K562 (cell line): ENCODE data around the gene SEC14L5. TPM values are rescaled to one million over a fixed set of nuclear protein-coding genes. Genes with fewer than 3 reads are reported as not detected.

ENCODE experiments used
- ATAC-seq: fragments of 200-7000 bp; cut with Tn5 transposase; 3 replicates; pipeline ENCODE4 v1.9.1; 2020; ENCODE audit warnings: moderate library complexity
- BruUV-seq: library from RNA; stranded (reverse); fragments of 400-500 nt; replicated peaks from 2 replicates; lab custom pipeline; 2021; lab: Mats Ljungman, UMichigan
- CTCF ChIA-PET: fragments of 300-600 bp; formaldehyde crosslinking; extraction: SDS; loops from one replicate; lab custom pipeline; 2021; ENCODE audit warnings: low intra/inter-chr PET ratio; lab: Yijun Ruan, JAX
- POLR2A ChIA-PET: fragments of 300-600, 350-650 bp; sonication (Branson Sonifier 250); formaldehyde crosslinking; extraction: SDS; loops from one replicate; lab custom pipeline; 2021; ENCODE audit warnings: antibody characterized with exemption, inconsistent platforms; lab: Yijun Ruan, JAX
- DNase-seq, 4 experiments: peaks; one replicate each; pipeline versions ENCODE4 v3.0.0 to v3.0.0-alpha.2; 2011 to 2018; ENCODE audit warnings: low spot score in 3 of 4, mixed read lengths in 3 of 4; ENCODE audit errors: extremely low read depth in 1 of 4
- FAIRE-seq: peaks from 2 replicates; lab custom pipeline; 2011; peaks lifted over from hg19 to GRCh38; lab: Jason Lieb, UNC
- H2AFZ ChIP-seq: 2 replicates; pipeline ENCODE4 v1.6.0; 2011; ENCODE audit warnings: low read depth, low read length, control low read depth, inconsistent platforms
- H3K27ac ChIP-seq: fragments of 200-600 bp; 3 replicates; pipeline ENCODE4 v1.8.0; 2011; ENCODE audit warnings: low read depth, mild to moderate bottlenecking, control low read depth, inconsistent platforms, low read length, moderate library complexity, mixed read lengths; ENCODE audit errors: extremely low read depth
- H3K27me3 ChIP-seq, 2 experiments: fragments of 300-600 bp in 1 of 2; 2 replicates in 1 of 2; 3 replicates in 1 of 2; pipeline versions ENCODE4 v1.6.0 to v1.8.0; 2011; ENCODE audit warnings: inconsistent platforms in 2 of 2, low read length in 2 of 2, mild to moderate bottlenecking in 1 of 2, mixed read lengths in 1 of 2, moderate library complexity in 1 of 2; ENCODE audit not compliant: control insufficient read depth in 2 of 2, insufficient read depth in 2 of 2
- H3K36me3 ChIP-seq: fragments of 300-600 bp; 3 replicates; pipeline ENCODE4 v1.8.0; 2011; ENCODE audit warnings: mild to moderate bottlenecking, low read length, inconsistent platforms; ENCODE audit not compliant: control insufficient read depth, insufficient read depth
- H3K4me1 ChIP-seq, 2 experiments: fragments of 200-600 bp in 1 of 2; replicated peaks in 1 of 2; 2 replicates in 1 of 2; 3 replicates in 1 of 2; pipeline versions ENCODE4 v1.5.1 to v1.8.0; 2011; ENCODE audit warnings: inconsistent platforms in 2 of 2, low read length in 2 of 2, mild to moderate bottlenecking in 1 of 2, mixed read lengths in 1 of 2, moderate library complexity in 1 of 2; ENCODE audit not compliant: control insufficient read depth in 2 of 2, insufficient read depth in 2 of 2
- H3K4me2 ChIP-seq: 2 replicates; pipeline ENCODE4 v1.6.1; 2011; ENCODE audit warnings: low read length, control low read depth, inconsistent platforms, mixed read lengths; ENCODE audit not compliant: insufficient read depth
- H3K4me3 ChIP-seq: fragments of 200-600 bp; sonication (generic), shearing (Covaris generic); 2 replicates; pipeline ENCODE4 v1.5.1; 2016; ENCODE audit warnings: control low read depth, inconsistent platforms
- H3K79me2 ChIP-seq: fragments of 200-600 bp; 3 replicates; pipeline ENCODE4 v1.8.0; 2011; ENCODE audit warnings: low read length, inconsistent platforms; ENCODE audit not compliant: control insufficient read depth, insufficient read depth
- H3K9ac ChIP-seq, 2 experiments: 2 replicates each; pipeline versions ENCODE4 v1.6.0 to v1.6.1; 2011; ENCODE audit warnings: low read depth in 2 of 2, low read length in 2 of 2, control low read depth in 1 of 2, inconsistent platforms in 1 of 2, mild to moderate bottlenecking in 1 of 2, mixed read lengths in 1 of 2; ENCODE audit not compliant: insufficient read depth in 1 of 2
- H3K9me1 ChIP-seq: one replicate; pipeline ENCODE4 v1.6.0; 2011; ENCODE audit warnings: inconsistent platforms, mild to moderate bottlenecking, low read length, moderate library complexity; ENCODE audit not compliant: control insufficient read depth, insufficient read depth
- H3K9me3 ChIP-seq: replicated peaks from 2 replicates; pipeline ENCODE4 v1.5.1; 2011; ENCODE audit warnings: low read depth, low read length, inconsistent platforms; ENCODE audit not compliant: control insufficient read depth, insufficient read depth
- H4K20me1 ChIP-seq: replicated peaks from 2 replicates; pipeline ENCODE4 v1.6.1; 2011; ENCODE audit warnings: low read length, inconsistent platforms, mixed read lengths; ENCODE audit not compliant: control insufficient read depth, insufficient read depth
- CBFA2T3 ChIP-seq: fragments of 450-650 bp; IDR thresholded peaks from 2 replicates; pipeline ENCODE4 v1.6.1; 2017
- CHCHD3 ChIP-seq: fragments of 250-450 bp; sonication (Bioruptor Pico); IDR thresholded peaks from 2 replicates; pipeline ENCODE4 v2.1.2; 2022; ENCODE audit warnings: mild to moderate bottlenecking
- COPS2 ChIP-seq: fragments of 450-650 bp; conservative IDR thresholded peaks from 2 replicates; pipeline ENCODE4 v1.6.1; 2016; ENCODE audit warnings: mild to moderate bottlenecking, moderate library complexity
- E2F6 ChIP-seq, 2 experiments: IDR thresholded peaks; 2 replicates each; pipeline ENCODE4 v1.6.1; 2011; ENCODE audit warnings: borderline replicate concordance in 1 of 2, control low read depth in 1 of 2, low read depth in 1 of 2, low read length in 1 of 2, mild to moderate bottlenecking in 1 of 2, mixed read lengths in 1 of 2, moderate library complexity in 1 of 2; ENCODE audit not compliant: insufficient read depth in 1 of 2, insufficient read length in 1 of 2, poor library complexity in 1 of 2, severe bottlenecking in 1 of 2; ENCODE audit errors: extremely low read depth in 1 of 2
- HMGN3 ChIP-seq: IDR thresholded peaks from 2 replicates; pipeline ENCODE4 v1.6.1; 2011; ENCODE audit warnings: borderline replicate concordance, low read depth, mild to moderate bottlenecking, mixed read lengths, low read length; ENCODE audit not compliant: insufficient read length; ENCODE audit errors: extremely low read depth
- HNRNPUL1 ChIP-seq: fragments of 200-400 bp; formaldehyde crosslinking; IDR thresholded peaks from 2 replicates; pipeline ENCODE4 v1.6.1; 2017; ENCODE audit warnings: low read length
- KLF16 ChIP-seq: IDR thresholded peaks from 2 replicates; pipeline ENCODE4 v1.6.1; 2016; ENCODE audit warnings: antibody characterized with exemption
- NFXL1 ChIP-seq: fragments of 450-650 bp; formaldehyde crosslinking; IDR thresholded peaks from 2 replicates; pipeline ENCODE4 v1.4.0; 2021; ENCODE audit warnings: mild to moderate bottlenecking
- PHB ChIP-seq: fragments of 250-450 bp; sonication (Bioruptor Pico); IDR thresholded peaks from 2 replicates; pipeline ENCODE4 v1.5.0; 2021
- RBM17 ChIP-seq: fragments of 200-400 bp; formaldehyde crosslinking; IDR thresholded peaks from 2 replicates; pipeline ENCODE4 v1.6.1; 2017; ENCODE audit warnings: low read depth, mild to moderate bottlenecking, low read length, borderline replicate concordance
- SMC3 ChIP-seq: conservative IDR thresholded peaks from 2 replicates; pipeline ENCODE4 v1.6.1; 2011; ENCODE audit warnings: low read depth, low read length, improper control_type of control experiment; ENCODE audit not compliant: insufficient read depth
- SP1 ChIP-seq: sonication (generic); formaldehyde crosslinking; IDR thresholded peaks from 2 replicates; pipeline ENCODE4 v1.8.1; 2022; ENCODE audit warnings: mild to moderate bottlenecking, missing genetic modification reagents
- ZNF146 ChIP-seq: IDR thresholded peaks from one replicate; pipeline ENCODE4 v1.6.1; 2018; ENCODE audit warnings: missing compliant biosample characterization; ENCODE audit not compliant: unreplicated experiment
- ZNF239 ChIP-seq: fragments of 250-450 bp; sonication (Bioruptor Pico); IDR thresholded peaks from 2 replicates; pipeline ENCODE4 v1.4.0; 2020; ENCODE audit warnings: mild to moderate bottlenecking
- ZNF507 ChIP-seq: conservative IDR thresholded peaks from 2 replicates; pipeline ENCODE4 v1.6.1; 2017; ENCODE audit warnings: missing genetic modification characterization, missing compliant biosample characterization
- ZNF76 ChIP-seq: fragments of 250-450 bp; sonication (Bioruptor Pico); IDR thresholded peaks from 2 replicates; pipeline ENCODE4 v1.4.0; 2020; ENCODE audit warnings: mild to moderate bottlenecking, moderate library complexity, borderline replicate concordance
- ZNF830 ChIP-seq: fragments of 250-450 bp; sonication (Bioruptor Pico); IDR thresholded peaks from 2 replicates; pipeline ENCODE4 v1.5.0; 2021; ENCODE audit warnings: mild to moderate bottlenecking
- WGBS: fragments of 100-300 bp; shearing (Covaris generic); methylation state at CpG from one replicate; pipeline ENCODE4 v1.1.6; 2016; ENCODE audit warnings: low coverage, mixed read lengths; ENCODE audit not compliant: insufficient coverage; ENCODE audit errors: missing lambda C conversion rate; 5-methylcytosine and 5-hydroxymethylcytosine counted together
- in situ Hi-C: fragments of 300-500 bp; cut with MboI; formaldehyde crosslinking; loops from 4 replicates; pipeline ENCODE4 v1.15.0; 2018; ENCODE audit warnings: inconsistent platforms, mixed read lengths
- intact Hi-C: fragments of 100-400 bp; cut with micrococcal nuclease; formaldehyde crosslinking; loops from 2 replicates; pipeline ENCODE4 v1.14.2; 2022
- polyA plus RNA-seq, 8 experiments: library from polyadenylated mRNA; depleted of rRNA in 4 of 8; stranded (reverse) in 5 of 8; unstranded in 3 of 8; fragments of >200 nt; fragmentation: Nextera tagmentation in 2 of 8; fragmentation: Illumina TruSeq in 1 of 8; extraction: Ambion mirVana in 2 of 8; extraction: Trizol in 1 of 8; gene quantifications; 2 replicates each; pipeline versions ENCODE4 v1.2.1 to v1.2.3, GENCODE V29; 2011 to 2014; ENCODE audit warnings: inconsistent platforms in 1 of 8, missing spikeins in 1 of 8
- total RNA-seq, 7 experiments: library from RNA; depleted of rRNA in 6 of 7; stranded (reverse); fragments of >200 nt in 6 of 7; fragmentation: Illumina TruSeq in 2 of 7; extraction: Trizol in 2 of 7; gene quantifications; 2 replicates each; pipeline versions ENCODE4 v1.2.1 to v1.2.3, GENCODE V29; 2011 to 2021; ENCODE audit warnings: low replicate concordance in 1 of 7
- TF ChIP-seq, protein P1 (sequence below): fragments of 450-650 bp; IDR thresholded peaks from 2 replicates; pipeline ENCODE4 v1.6.1; 2016; ENCODE audit warnings: missing biosample characterization, missing genetic modification characterization

The SEC14L5 gene
- total and polyA plus RNA-seq, 9 of the 15 experiments (the other 6 are each of a cell fraction or from before 2014, with no cell fraction given), result 0.11 TPM; not detected in 8

- no peak overlapping the region for H3K4me2 ChIP-seq
- in situ Hi-C loops, result no loop called here
These were observed 32.3 kb upstream of the SEC14L5 start for GRCh38 chr16:4925791-4926190.

More at GRCh38 chr16:4925791-4926190, 32.3 kb upstream of the SEC14L5 start:
- intact Hi-C loops, result no loop called here
- CTCF ChIA-PET, result no interaction called here
- no peak for ATAC-seq
- H3K4me1 ChIP-seq, result peaks cover 0 to 5% of the 10 kb centered on the region in 2 experiments; a peak in 2 of 5 replicates
- H3K4me3 ChIP-seq, result no peak overlapping the region
- no TSS peak for BruUV-seq
- FAIRE-seq, result no peak
- H2AFZ ChIP-seq, result no peak overlapping the region
- POLR2A ChIA-PET, result no interaction called here
- H3K27me3 ChIP-seq, result peaks cover 26 to 58% of the 10 kb centered on the region in 2 experiments
- H3K9me3 ChIP-seq, result no peaks in the 10 kb centered on the region; the same call in 1 of the 2 replicates
- H3K79me2 ChIP-seq, result no peaks in the 10 kb centered on the region
- H3K9ac ChIP-seq, result no peak overlapping the region
- no peaks in the 10 kb centered on the region for H3K9me1 ChIP-seq
- 4% methylated on average over 5 of the region's 5 CpGs for WGBS
- DNase-seq, result no peak
- no peaks in the 10 kb centered on the region for H4K20me1 ChIP-seq
- TF ChIP-seq ZNF76 (CRISPR knock-in tag) (no peak), SP1 (CRISPR knock-in tag) (no peak), CBFA2T3 (no peak), HMGN3 (no peak), ZNF239 (CRISPR knock-in tag) (no peak), ZNF146 (CRISPR knock-in tag) (no peak), PHB (CRISPR knock-in tag) (no peak), NFXL1 (CRISPR knock-in tag) (no peak), ZNF830 (CRISPR knock-in tag) (no peak), HNRNPUL1 (no peak), SMC3 (no peak), ZNF507 (tag) (no peak), CHCHD3 (no peak), RBM17 (no peak), KLF16 (no peak), COPS2 (no peak), E2F6 (IDR thresholded peaks at IDR 0.05; ENCODE audit: borderline replicate concordance in 1 of 2, extremely low read depth in 1 of 2, insufficient read depth in 1 of 2, insufficient read length in 1 of 2, low read depth in 1 of 2, low read length in 1 of 2, poor library complexity in 1 of 2, severe bottlenecking in 1 of 2) (no peak)
- TF ChIP-seq, protein P1, sequence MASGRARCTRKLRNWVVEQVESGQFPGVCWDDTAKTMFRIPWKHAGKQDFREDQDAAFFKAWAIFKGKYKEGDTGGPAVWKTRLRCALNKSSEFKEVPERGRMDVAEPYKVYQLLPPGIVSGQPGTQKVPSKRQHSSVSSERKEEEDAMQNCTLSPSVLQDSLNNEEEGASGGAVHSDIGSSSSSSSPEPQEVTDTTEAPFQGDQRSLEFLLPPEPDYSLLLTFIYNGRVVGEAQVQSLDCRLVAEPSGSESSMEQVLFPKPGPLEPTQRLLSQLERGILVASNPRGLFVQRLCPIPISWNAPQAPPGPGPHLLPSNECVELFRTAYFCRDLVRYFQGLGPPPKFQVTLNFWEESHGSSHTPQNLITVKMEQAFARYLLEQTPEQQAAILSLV (tag), result no peak
- H3K36me3 ChIP-seq, result no peaks in the 10 kb centered on the region
- no peak overlapping the region for H3K27ac ChIP-seq
